Measurements from ENCODE around the gene MSI1. TPM values are rescaled to one million over a fixed set of nuclear protein-coding genes. Genes with fewer than 3 reads are reported as not detected.

The MSI1 gene
- total RNA-seq, 1 donor from 2014 or later: 2.6 TPM

DNA sequence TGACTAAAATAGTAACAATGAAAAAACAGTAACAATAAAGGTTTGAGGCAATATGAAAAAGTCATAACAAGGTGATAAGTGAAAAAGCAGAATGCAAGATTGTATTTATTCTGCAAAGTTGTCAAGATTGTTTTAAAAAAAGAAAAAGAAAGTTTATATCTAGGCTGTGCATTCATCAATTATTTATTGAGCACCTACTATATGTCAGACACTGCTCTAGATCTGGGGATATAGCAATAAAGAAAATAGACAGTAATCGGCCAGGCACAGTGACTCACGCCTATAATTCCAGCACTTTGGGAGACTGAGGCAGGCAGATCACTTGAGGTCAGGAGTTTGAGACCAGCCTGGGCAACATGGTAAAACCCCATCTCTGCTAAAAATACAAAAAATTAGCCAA is 45.2 kb downstream of the MSI1 start:
- no peak for DNase-seq (ENCODE audit: low spot score)

DNA sequence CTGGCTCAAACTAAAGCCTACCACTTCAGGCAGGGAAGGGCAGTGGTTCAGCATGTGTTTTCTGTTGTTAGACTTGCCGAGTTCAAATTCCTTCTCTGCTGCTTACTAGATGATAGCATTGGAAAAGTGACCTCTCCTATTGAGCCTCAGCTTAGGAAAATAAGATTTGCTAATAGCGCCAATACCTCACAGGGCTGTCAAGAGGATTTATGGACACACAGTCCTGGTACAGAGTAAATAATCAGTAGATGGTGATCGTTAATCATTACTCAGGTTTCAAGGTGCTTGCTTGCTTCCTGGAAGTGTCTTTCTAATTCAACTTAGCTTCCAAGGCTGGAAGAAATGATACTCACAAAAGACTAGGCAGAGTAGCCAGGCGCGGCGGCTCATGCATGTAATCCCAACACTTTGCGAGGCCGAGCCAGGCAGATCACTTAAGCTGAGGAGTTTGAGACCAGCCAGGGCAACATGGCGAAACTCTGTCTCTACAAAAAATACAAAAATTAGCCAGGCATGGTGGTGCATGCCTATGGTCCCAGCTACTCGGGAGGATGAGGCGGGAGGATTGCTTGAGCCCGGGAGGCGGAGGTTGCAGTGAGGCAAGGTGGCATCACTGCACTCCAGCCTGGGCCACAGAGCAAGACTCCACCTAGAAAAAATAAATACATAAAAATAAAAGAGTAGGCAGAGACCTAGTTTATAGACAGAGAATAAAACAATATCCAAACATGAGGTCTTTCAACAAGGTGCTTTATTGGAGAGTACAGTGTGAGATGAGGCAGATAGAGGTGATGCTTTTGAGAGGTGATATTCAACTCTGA is 47.4 kb downstream of the MSI1 start:
- peak; percentile 59 for DNase-seq (ENCODE audit: low spot score)

DNA sequence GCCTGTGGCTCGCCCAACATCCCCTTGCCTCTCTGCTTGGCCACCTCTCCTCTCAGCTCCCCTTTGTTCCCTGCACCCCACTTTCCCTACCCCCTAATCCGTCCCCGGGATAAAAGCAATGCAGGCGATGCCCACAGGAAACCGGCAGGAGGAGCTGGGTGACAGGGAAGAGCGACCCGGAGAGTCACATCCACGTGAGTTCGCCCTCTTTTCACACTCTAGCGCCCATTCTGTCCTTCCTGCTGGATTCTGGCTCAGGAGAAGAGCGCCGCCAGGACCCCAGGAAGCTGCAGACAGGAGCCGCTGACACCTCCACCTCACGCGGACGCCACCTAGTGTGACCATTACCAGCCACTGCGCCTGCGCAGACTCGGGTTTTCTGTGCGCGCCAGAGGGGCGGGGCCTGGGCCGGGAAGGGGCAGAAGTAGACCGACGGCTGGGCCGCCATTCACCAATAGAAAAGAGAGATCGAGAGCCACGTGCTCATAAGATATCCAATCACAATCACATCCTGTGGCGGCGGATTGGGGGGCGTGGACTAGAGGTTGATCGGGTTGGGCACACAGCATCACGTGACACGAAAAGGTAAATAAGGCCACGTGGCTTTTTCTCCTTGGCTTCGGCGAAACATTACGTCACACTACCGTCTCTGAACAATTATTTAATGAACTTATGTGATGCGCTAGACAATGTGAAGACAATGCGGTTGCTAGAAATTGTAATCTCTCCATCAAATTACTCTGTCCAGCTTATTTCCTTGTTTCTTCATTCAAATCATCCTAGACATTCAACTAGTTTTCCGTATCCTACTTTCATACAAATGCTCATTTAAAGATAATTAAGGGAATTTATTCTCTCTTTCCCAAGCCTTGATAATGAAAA is 51.5 kb downstream of the MSI1 start:
- peak; percentile 100 for DNase-seq (ENCODE audit: low spot score)

DNA sequence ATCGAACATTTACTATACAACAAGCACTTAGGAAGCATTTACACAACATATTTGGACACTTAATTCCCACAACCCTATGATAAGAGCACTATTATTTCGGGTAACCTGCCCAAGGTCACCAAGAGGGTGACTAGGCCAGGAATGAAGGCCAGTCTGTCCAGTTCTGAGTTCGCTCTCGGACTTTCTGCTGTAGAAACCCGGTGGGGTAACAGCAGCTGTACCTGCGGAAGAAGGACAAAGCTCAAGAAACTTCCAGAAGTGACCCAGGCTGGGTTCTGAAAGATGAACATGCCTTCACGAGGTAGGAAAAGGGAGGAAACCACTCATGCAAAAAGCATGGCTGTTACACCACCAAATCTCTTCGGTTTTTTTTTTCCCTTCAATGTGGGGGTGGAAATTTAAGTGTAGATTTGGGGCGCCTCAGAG is 52.2 kb downstream of the MSI1 start:
- DNase-seq (ENCODE audit: low spot score): no peak

DNA sequence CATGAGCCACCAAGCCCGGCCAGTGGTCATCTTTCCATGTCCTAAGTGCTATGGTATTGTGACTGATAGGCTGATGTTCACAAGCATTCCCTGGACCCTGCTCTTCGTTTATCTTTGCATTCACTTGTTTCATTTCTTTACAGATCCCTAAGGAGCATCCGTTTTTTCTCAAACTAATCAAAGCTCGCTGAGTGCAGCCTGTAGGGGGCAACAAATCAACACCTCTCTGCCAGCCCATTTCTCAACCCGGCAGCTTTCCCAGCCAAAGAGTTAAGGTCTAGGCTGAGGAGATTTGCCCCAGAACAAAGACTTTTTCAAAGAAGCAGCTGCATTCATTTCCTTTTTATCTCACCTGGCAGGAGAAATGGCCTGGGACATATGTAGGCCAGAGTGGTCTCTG is 54.7 kb downstream of the MSI1 start:
- no peak for DNase-seq (ENCODE audit: low spot score)

DNA sequence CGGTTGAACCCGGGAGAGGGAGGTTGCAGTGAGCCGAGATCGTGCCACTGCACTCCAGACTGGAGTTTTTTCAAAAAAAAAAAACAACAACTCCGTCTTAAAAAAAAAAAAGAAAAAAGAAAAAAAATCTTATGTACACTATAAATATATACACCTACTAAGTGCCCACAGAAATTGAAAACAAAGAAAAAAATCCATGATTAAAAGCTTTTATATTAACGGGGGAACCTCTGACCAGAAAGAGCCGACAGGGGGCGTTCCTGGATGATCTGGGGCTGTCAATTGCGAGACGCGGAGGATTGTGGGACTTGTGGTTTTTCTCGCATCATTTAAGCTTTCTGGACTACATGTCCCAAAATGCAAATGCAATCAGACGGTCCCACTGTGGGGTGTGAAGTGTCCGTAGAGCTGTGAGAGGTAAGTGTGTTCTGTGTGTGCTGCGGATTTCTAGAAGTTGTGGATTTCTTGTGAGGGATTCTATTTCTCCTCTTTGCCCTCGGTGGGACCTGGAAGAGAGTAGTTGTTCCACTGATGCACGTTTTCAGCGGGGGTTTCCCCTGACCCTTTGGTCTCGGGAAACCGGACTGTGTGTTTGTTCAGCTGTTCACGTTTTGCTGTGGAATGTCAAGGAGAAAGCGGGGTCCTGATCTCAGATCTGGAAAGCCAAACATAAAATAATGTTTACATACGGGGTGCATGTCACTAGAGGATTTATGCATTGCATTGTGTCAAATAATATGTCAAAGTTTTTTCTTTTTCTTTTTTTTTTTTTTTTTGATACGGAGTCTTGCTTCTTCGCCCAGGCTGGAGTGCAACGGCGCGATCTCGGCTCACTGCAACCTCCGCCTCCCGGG is 66.8 kb downstream of the MSI1 start, which contains the start of gene SIRT4:
SIRT4 (plus strand) TSS at position 360 of the 854 bp plus-strand sequence. CDS start 1,241 bp downstream, outside the sequence.
- peak; percentile 94 for DNase-seq (ENCODE audit: low spot score)

DNA sequence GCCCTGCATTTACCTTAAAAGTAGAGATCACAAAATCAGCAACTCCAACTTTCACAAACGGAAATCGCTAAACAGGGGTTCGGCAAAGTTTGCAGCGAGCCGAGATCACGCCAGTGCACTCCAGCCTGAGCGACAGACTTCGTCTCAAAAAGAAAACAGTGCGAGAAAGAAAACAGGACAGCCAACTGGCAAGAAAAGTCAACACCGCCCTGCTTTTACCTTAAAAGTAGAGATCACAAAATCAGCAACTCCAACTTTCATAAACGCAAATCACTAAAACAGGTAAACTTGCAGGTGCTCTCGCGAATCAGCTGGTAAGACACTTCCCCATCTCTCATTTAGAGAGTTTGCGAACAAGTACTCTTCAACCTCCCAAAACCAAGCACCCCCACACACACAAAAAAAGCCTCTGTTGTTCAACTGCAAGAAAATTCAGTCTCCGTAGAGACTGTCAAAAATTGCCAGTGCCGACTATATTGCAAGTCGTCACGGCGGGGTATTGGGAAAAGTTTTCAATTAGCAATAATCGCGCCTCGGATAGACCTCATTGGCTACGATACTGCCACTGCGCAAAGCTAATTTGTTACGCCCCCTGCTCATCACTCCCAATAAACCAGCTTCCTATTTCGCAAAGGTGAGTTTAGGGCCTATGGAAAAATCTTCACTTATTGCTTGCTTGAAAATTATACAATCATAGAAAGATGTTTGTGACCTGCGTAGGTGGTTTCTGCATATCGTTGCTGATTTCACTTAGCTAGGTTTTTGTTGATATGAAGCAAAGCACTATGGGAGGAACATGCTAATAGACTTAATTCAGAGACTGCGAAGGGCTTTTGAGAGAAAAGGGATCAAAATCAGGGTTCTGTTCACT is 76.1 kb downstream of the MSI1 start, which contains the start of gene RNU4-1:
RNU4-1 (minus strand) TSS at position 577 of the 871 bp plus-strand sequence.
- DNase-seq (ENCODE audit: low spot score): peak; percentile 68

DNA sequence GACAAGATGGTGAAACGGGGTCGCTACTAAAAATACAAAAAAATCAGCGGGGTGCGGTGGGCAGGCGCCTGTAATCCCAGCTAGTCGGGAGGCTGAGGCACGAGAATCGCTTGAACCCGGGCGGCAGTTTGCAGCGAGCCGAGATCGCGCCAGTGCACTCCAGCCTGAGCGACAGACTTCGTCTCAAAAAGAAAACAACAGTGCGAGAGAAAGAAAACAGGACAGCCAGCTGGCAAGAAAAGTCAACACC is 76.6 kb downstream of the MSI1 start:
- no peak for DNase-seq (ENCODE audit: low spot score)

Other genes starting within 250 kb of the MSI1 start
- gene GCN1, start 174.4 kb downstream of the MSI1 start, total RNA-seq: 80.4 TPM
- 1,053 TPM for gene RPLP0, start 168.1 kb downstream of the MSI1 start, total RNA-seq
- gene PXN, start 103.4 kb downstream of the MSI1 start, total RNA-seq: 119 TPM
- gene RNU4-2, start 77.3 kb downstream of the MSI1 start, total RNA-seq: 5,171 TPM
- gene RNU4-1, start 75.9 kb downstream of the MSI1 start, total RNA-seq: 1,216 TPM
- 3.8 TPM for gene SIRT4, start 66.8 kb downstream of the MSI1 start, total RNA-seq
- 4.7 TPM for gene PLA2G1B, start 41.4 kb downstream of the MSI1 start, total RNA-seq
- gene COX6A1, start 68.9 kb upstream of the MSI1 start, total RNA-seq: 375 TPM
- gene TRIAP1, start 77.2 kb upstream of the MSI1 start, total RNA-seq: 16.1 TPM
- gene GATC, start 77.3 kb upstream of the MSI1 start, total RNA-seq: 30.2 TPM
- 134 TPM for gene SRSF9, start 100.6 kb upstream of the MSI1 start, total RNA-seq
- gene DYNLL1, start 126.9 kb upstream of the MSI1 start, total RNA-seq: 393 TPM
- 31.6 TPM for gene COQ5, start 160.0 kb upstream of the MSI1 start, total RNA-seq
- gene RNF10, start 165.2 kb upstream of the MSI1 start, total RNA-seq: 195 TPM
- 50.9 TPM for gene POP5, start 212.2 kb upstream of the MSI1 start, total RNA-seq

Data from mucosa of gallbladder (tissue), 1 donor.